B cell (primary cell): Measurements from ENCODE around the gene REEP2. TPM values are rescaled to one million over a fixed set of nuclear protein-coding genes. Genes with fewer than 3 reads are reported as not detected.

ENCODE experiments used
- ATAC-seq: fragments of 200-7000 bp; cut with Tn5 transposase; one replicate; pipeline ENCODE4 v1.10.0; 2021; ENCODE audit warnings: low read depth, mild to moderate bottlenecking, moderate number of reproducible peaks, moderate library complexity
- CTCF ChIA-PET: fragments of 350-600 bp; sonication (Branson Sonifier 250); formaldehyde crosslinking; loops from one replicate; lab custom pipeline; 2021; ENCODE audit warnings: antibody characterized with exemption, inconsistent platforms; lab: Charles Lee
- POLR2A ChIA-PET: fragments of 350-600 bp; sonication (Branson Sonifier 250); formaldehyde crosslinking; loops from one replicate; lab custom pipeline; 2021; ENCODE audit warnings: antibody characterized with exemption; lab: Charles Lee
- DNase-seq: peaks from one replicate; pipeline ENCODE4 v3.0.0; 2013
- H2AFZ ChIP-seq: 2 replicates; pipeline ENCODE4 v1.6.1; 2012; ENCODE audit warnings: mild to moderate bottlenecking, low read depth, low read length; ENCODE audit not compliant: insufficient read depth, poor library complexity, severe bottlenecking
- H3K27ac ChIP-seq, 2 donors: 1 replicate in 1 of 2; 2 replicates in 1 of 2; pipeline ENCODE4 v1.5.1; 2012 to 2013; ENCODE audit warnings: low read length in 2 of 2, mild to moderate bottlenecking in 2 of 2, moderate library complexity in 1 of 2
- H3K27me3 ChIP-seq, 4 experiments: fragments of 200-600 bp in 1 of 4; sonication (generic) in 1 of 4; replicated peaks in 1 of 4; 1 replicate in 2 of 4; 2 replicates in 2 of 4; pipeline versions ENCODE4 v1.6.1 to v1.7.0; 2013 to 2016; ENCODE audit warnings: low read length in 3 of 4, mild to moderate bottlenecking in 2 of 4, mixed read lengths in 1 of 4, moderate library complexity in 1 of 4; ENCODE audit not compliant: insufficient read depth in 4 of 4, control insufficient read depth in 3 of 4; ENCODE audit errors: control extremely low read depth in 1 of 4
- H3K36me3 ChIP-seq, 2 experiments: replicated peaks in 1 of 2; 1 replicate in 1 of 2; 2 replicates in 1 of 2; pipeline versions ENCODE4 v1.6.1 to v1.7.1; 2013; ENCODE audit warnings: low read length in 1 of 2; ENCODE audit not compliant: insufficient read depth in 2 of 2, control insufficient read depth in 1 of 2; ENCODE audit errors: control extremely low read depth in 1 of 2, extremely low read depth in 1 of 2
- H3K4me1 ChIP-seq, 2 donors: fragments of 200-600 bp in 1 of 2; sonication (generic) in 1 of 2; 1 replicate in 1 of 2; 2 replicates in 1 of 2; pipeline versions ENCODE4 v1.5.1 to v1.6.1; 2013 to 2017; ENCODE audit warnings: low read length in 2 of 2; ENCODE audit not compliant: control insufficient read depth in 2 of 2, insufficient read depth in 2 of 2
- H3K4me2 ChIP-seq: replicated peaks from 2 replicates; pipeline ENCODE3; 2012; ENCODE audit warnings: mild to moderate bottlenecking, low read depth, low read length; ENCODE audit not compliant: poor library complexity, severe bottlenecking
- H3K4me3 ChIP-seq, 5 experiments: fragments of 200-600 bp in 1 of 5; sonication (generic) in 1 of 5; 1 replicate in 3 of 5; 2 replicates in 2 of 5; pipeline versions ENCODE4 v1.5.1 to v1.7.0; 2011 to 2016; ENCODE audit warnings: low read length in 4 of 5, mild to moderate bottlenecking in 4 of 5, low read depth in 2 of 5, control low read depth in 1 of 5, moderate library complexity in 1 of 5; ENCODE audit not compliant: insufficient read depth in 1 of 5; ENCODE audit errors: control extremely low read depth in 1 of 5, extremely low read depth in 1 of 5
- H3K79me2 ChIP-seq: fragments of 200-600 bp; sonication (generic); one replicate; pipeline ENCODE4 v1.6.0; 2016; ENCODE audit warnings: low read length; ENCODE audit not compliant: control insufficient read depth, insufficient read depth
- H3K9ac ChIP-seq: fragments of 200-600 bp; sonication (generic); 2 replicates; pipeline ENCODE4 v1.6.1; 2017; ENCODE audit warnings: mild to moderate bottlenecking, low read length, moderate library complexity
- H3K9me3 ChIP-seq, 3 donors: one replicate each; pipeline versions ENCODE4 v1.6.1 to v1.7.1; 2013; ENCODE audit warnings: low read length in 2 of 3; ENCODE audit not compliant: control insufficient read depth in 2 of 3, insufficient read depth in 1 of 3; ENCODE audit errors: control extremely low read depth in 1 of 3
- H4K20me1 ChIP-seq: 2 replicates; pipeline ENCODE4 v1.6.0; 2012; ENCODE audit warnings: mild to moderate bottlenecking, low read length; ENCODE audit not compliant: insufficient read depth, control insufficient read depth, poor library complexity, severe bottlenecking
- H3K27ac Mint-ChIP-seq: one replicate; pipeline ENCODE4 v1.8.0; 2021; ENCODE audit warnings: mixed read lengths
- H3K27me3 Mint-ChIP-seq: one replicate; pipeline ENCODE4 v1.8.0; 2021; ENCODE audit warnings: mixed read lengths
- H3K4me1 Mint-ChIP-seq: one replicate; pipeline ENCODE4 v1.8.0; 2021; ENCODE audit warnings: mixed read lengths
- H3K4me3 Mint-ChIP-seq: one replicate; pipeline ENCODE4 v1.8.0; 2021; ENCODE audit warnings: mixed read lengths
- H3K9me3 Mint-ChIP-seq: one replicate; pipeline ENCODE4 v1.8.0; 2022; ENCODE audit warnings: mixed read lengths; ENCODE audit not compliant: insufficient read depth
- EZH2 ChIP-seq: IDR thresholded peaks from 2 replicates; pipeline ENCODE4 v1.6.1; 2012; ENCODE audit warnings: borderline replicate concordance, low read depth, mild to moderate bottlenecking, moderate library complexity, low read length; ENCODE audit not compliant: insufficient read depth, poor library complexity, severe bottlenecking
- WGBS: methylation state at CpG from one replicate; pipeline ENCODE4 v1.1.5; 2013; ENCODE audit warnings: missing lambda C conversion rate; ENCODE audit not compliant: insufficient coverage; 5-methylcytosine and 5-hydroxymethylcytosine counted together
- intact Hi-C: fragments of 100-400 bp; cut with micrococcal nuclease; formaldehyde crosslinking; loops from one replicate; pipeline ENCODE4 v1.10.0; 2022
- polyA plus RNA-seq: library from polyadenylated mRNA; depleted of rRNA; stranded (reverse); fragments of >200 nt; gene quantifications from 2 replicates; pipeline ENCODE4 v1.2.3, GENCODE V29; 2012
- total RNA-seq, 2 donors: library from RNA; stranded (reverse); fragments of 120-200 nt in 1 of 2; gene quantifications; 1 replicate in 1 of 2; 2 replicates in 1 of 2; pipeline versions ENCODE4 v1.2.3 to v1.2.4, GENCODE V29; 2013 to 2022
- TF ChIP-seq, protein P1 (sequence below): fragments of 200-600 bp; IDR thresholded peaks from one replicate; pipeline ENCODE4 v1.8.0; 2022; ENCODE audit warnings: antibody characterized with exemption, mild to moderate bottlenecking

Gene REEP2
- total and polyA plus RNA-seq, 2 donors (not counting 1 experiment from before 2014, with no cell fraction given): 0.20 TPM; not detected in 1

DNA sequence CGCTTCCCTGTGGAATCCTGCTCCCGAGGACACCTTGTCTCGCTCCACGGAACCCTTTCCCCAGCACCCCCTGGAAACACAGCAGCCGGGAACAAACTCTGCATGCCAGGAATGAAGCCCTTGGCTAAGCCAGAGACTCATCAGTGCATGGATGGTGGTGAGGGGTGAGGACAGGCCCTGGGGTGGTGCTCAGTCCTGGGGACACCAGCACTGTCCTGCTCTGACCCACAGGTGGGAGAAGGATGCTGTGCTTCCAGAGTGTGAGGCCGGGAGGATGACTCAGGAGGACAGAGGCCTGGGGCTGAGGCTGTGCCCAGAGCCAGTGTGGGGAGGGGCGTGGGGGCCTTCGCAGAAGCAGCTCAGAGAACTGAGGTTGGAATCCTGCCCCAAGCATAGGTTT is 15.3 kb downstream of the REEP2 start:
- intact Hi-C loops: no loop called here
- POLR2A ChIA-PET: no interaction called here
- TF ChIP-seq EZH2: no peak
- TF ChIP-seq, protein P1, sequence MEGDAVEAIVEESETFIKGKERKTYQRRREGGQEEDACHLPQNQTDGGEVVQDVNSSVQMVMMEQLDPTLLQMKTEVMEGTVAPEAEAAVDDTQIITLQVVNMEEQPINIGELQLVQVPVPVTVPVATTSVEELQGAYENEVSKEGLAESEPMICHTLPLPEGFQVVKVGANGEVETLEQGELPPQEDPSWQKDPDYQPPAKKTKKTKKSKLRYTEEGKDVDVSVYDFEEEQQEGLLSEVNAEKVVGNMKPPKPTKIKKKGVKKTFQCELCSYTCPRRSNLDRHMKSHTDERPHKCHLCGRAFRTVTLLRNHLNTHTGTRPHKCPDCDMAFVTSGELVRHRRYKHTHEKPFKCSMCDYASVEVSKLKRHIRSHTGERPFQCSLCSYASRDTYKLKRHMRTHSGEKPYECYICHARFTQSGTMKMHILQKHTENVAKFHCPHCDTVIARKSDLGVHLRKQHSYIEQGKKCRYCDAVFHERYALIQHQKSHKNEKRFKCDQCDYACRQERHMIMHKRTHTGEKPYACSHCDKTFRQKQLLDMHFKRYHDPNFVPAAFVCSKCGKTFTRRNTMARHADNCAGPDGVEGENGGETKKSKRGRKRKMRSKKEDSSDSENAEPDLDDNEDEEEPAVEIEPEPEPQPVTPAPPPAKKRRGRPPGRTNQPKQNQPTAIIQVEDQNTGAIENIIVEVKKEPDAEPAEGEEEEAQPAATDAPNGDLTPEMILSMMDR: no peak
- no peaks in the 10 kb centered on the region for H3K36me3 ChIP-seq
- Mint-ChIP-seq H3K27me3 (no peaks in the 10 kb centered on the region), H3K4me1 (peaks cover 18% of the 10 kb centered on the region), H3K4me3 (no peak overlapping the region), H3K27ac (no peak overlapping the region), H3K9me3 (no peaks in the 10 kb centered on the region)
- ATAC-seq (no peak), DNase-seq (no peak)
- no peak overlapping the region for H3K27ac ChIP-seq
- no peak overlapping the region for H3K4me2 ChIP-seq
- no peaks in the 10 kb centered on the region for H4K20me1 ChIP-seq
- H3K4me3 ChIP-seq: no peak overlapping the region
- 88% methylated on average over 7 of the region's 8 CpGs for WGBS
- H3K79me2 ChIP-seq: no peaks in the 10 kb centered on the region
- H3K27me3 ChIP-seq: no peaks in the 10 kb centered on the region
- peaks cover 12 to 21% of the 10 kb centered on the region in 2 donors for H3K4me1 ChIP-seq
- H3K9ac ChIP-seq: no peak overlapping the region
- H3K9me3 ChIP-seq: no peaks in the 10 kb centered on the region
- no peak overlapping the region for H2AFZ ChIP-seq
- CTCF ChIA-PET: interaction anchor here (1.0 to 13.1 kb wide), 2 partner anchors 47 to 103 kb away, joined by 4 to 281 read pairs; no protein-coding TSS in a partner anchor

DNA sequence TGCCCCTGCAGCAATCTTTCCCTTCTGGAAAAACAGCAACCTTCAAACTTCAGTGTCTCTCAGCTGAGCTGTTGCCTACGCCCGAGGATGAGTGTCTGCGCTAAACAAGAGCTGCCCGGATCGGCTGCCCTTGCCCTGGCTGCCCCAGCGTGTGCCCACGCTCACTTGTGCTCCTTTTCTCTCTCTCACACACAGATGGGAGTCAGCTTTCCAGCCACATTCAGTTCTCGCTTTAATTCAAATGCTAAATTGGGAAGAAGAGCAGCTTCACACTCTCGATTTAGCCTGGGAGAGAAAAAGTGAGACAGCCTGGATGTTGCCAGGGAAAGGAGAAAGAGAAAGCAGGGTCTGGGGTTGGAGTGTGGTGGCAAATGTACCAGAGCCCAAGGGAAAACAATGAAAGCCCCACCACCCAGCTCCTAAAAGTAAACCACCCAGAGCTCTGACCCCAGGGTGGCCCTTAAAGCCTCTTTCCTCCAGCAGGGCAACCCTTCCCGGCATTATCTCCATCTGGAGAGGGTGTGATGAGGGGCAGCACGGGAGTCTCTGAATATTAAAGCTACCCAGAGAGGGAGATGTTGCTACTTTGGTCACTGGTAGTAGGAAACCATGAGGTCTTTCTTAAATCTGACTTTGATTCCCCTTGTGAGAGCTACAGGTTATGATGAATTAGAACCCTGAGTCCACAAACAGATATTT is 16.5 kb downstream of the REEP2 start:
- 96% methylated on average over 5 of the region's 11 CpGs for WGBS
- H3K4me2 ChIP-seq: no peak overlapping the region
- H3K4me3 ChIP-seq: no peak overlapping the region
- peaks cover 0 to 4% (median 0%) of the 10 kb centered on the region in 3 donors for H3K9me3 ChIP-seq
- ChIA-PET POLR2A (no interaction called here), CTCF (interaction anchor here (0.8 to 13.1 kb wide), 3 partner anchors 10 to 1906 kb away, joined by 3 to 281 read pairs (median 5); partner anchors contain the start of gene EGR1)
- no peak for TF ChIP-seq EZH2
- TF ChIP-seq, protein P1: no peak
- Mint-ChIP-seq H3K4me3 (no peak overlapping the region), H3K4me1 (peaks cover 21% of the 10 kb centered on the region), H3K27me3 (no peaks in the 10 kb centered on the region), H3K27ac (no peak overlapping the region), H3K9me3 (no peaks in the 10 kb centered on the region)
- H3K36me3 ChIP-seq: no peaks in the 10 kb centered on the region
- intact Hi-C loops: no loop called here
- no peaks in the 10 kb centered on the region for H3K79me2 ChIP-seq
- H3K4me1 ChIP-seq: peaks cover 19 to 26% of the 10 kb centered on the region in 2 donors
- no peaks in the 10 kb centered on the region for H4K20me1 ChIP-seq
- no peak for ATAC-seq
- no peak overlapping the region for H2AFZ ChIP-seq
- no peak overlapping the region for H3K9ac ChIP-seq
- DNase-seq: no peak
- no peak overlapping the region for H3K27ac ChIP-seq
- no peaks in the 10 kb centered on the region for H3K27me3 ChIP-seq
